Left ventricle myocardium superior (tissue), 1 donor: ENCODE results near the gene CKLF. TPM values are rescaled to one million over a fixed set of nuclear protein-coding genes. Genes with fewer than 3 reads are reported as not detected.
"Not testable (repeated sequence)": the region's sequence is repeated elsewhere in the genome, so short reads cannot be mapped to it uniquely, and the experiment has no call there.

ENCODE experiments used
- ATAC-seq: fragments of 200-7000 bp; cut with Tn5 transposase; one replicate; pipeline ENCODE4 v1.9.1; 2020; ENCODE audit warnings: mild to moderate bottlenecking, moderate library complexity
- DNase-seq: peaks from one replicate; pipeline ENCODE4 v3.0.0-alpha.2; 2020
- intact Hi-C: fragments of 100-400 bp; cut with micrococcal nuclease; formaldehyde crosslinking; loops from one replicate; pipeline ENCODE4 v1.11.0; 2022
- long read RNA-seq: library from polyadenylated mRNA; unstranded; transcript quantifications from one replicate; pipeline ENCODE4 v2.0.0, GENCODE V29; 2021
- total RNA-seq: library from RNA; stranded (reverse); fragmentation: NEBNext Ultra II Directional; extraction: Animal tissue kit (Norgen Biotek cat#: 25700); gene quantifications from one replicate; pipeline ENCODE4 v1.2.1, GENCODE V29; 2021
- donor health status: DM: no; HTN: yes; CAD: no; lungs with severe emphysema.

The CKLF gene
- 9.1 TPM for total RNA-seq
- long read RNA-seq, partial matches to known transcripts, result 1 of 6 reads
- long read RNA-seq, other reads (novel, unspliced or antisense), result 1 of 6 reads

- ATAC-seq (peak; percentile 87), DNase-seq (peak; percentile 95)
- intact Hi-C loops, result loop anchor here (5.0 kb wide), 1 partner anchor 35 kb away; no protein-coding TSS in a partner anchor
These were observed at the start of gene CKLF for GRCh38 chr16:66552286-66553177. CKLF (plus strand) TSS chr16:66552576; CDS start chr16:66552716, 140 bp downstream.

GRCh38 chr16:66503030-66503429 is 49.3 kb upstream of the CKLF start:
- DNase-seq (peak; percentile 73), ATAC-seq (peak; percentile 93)
- intact Hi-C loops, result no loop called here

- DNase-seq (no peak), ATAC-seq (no peak)
- intact Hi-C loops, result no loop called here
These were observed 48.8 kb upstream of the CKLF start for GRCh38 chr16:66503612-66504011.

- intact Hi-C loops, result no loop called here
- ATAC-seq, result no peak
- no peak for DNase-seq
These were observed 44.6 kb upstream of the CKLF start for GRCh38 chr16:66507731-66508239.

- peak; percentile 21 for ATAC-seq
- DNase-seq, result no peak
- intact Hi-C loops, result no loop called here
These were observed 44.0 kb upstream of the CKLF start for GRCh38 chr16:66508248-66508913.

GRCh38 chr16:66508914-66509496 is 43.4 kb upstream of the CKLF start:
- ATAC-seq (no peak), DNase-seq (no peak)
- intact Hi-C loops, result no loop called here

- ATAC-seq (no peak), DNase-seq (no peak)
- intact Hi-C loops, result no loop called here
These were observed 42.8 kb upstream of the CKLF start for GRCh38 chr16:66509576-66509975.

- intact Hi-C loops, result no loop called here
- DNase-seq (no peak), ATAC-seq (no peak)
These were observed 42.1 kb upstream of the CKLF start for GRCh38 chr16:66510298-66510697.

- ATAC-seq (peak; percentile 48), DNase-seq (peak; percentile 58)
- intact Hi-C loops, result no loop called here
These were observed 41.4 kb upstream of the CKLF start for GRCh38 chr16:66510711-66511601.

- intact Hi-C loops, result no loop called here
- ATAC-seq (peak; percentile 21), DNase-seq (peak; percentile 62)
These were observed 40.6 kb upstream of the CKLF start for GRCh38 chr16:66511602-66512271.

- intact Hi-C loops, result no loop called here
- ATAC-seq, result no peak
- no peak for DNase-seq
These were observed 39.9 kb upstream of the CKLF start for GRCh38 chr16:66512272-66513110.

- no peak for ATAC-seq
- intact Hi-C loops, result no loop called here
These were observed 39.2 kb upstream of the CKLF start for GRCh38 chr16:66513111-66513723.

GRCh38 chr16:66514391-66514790 is 38.0 kb upstream of the CKLF start:
- not testable (repeated sequence) for ATAC-seq

More at GRCh38 chr16:66513111-66513723, 39.2 kb upstream of the CKLF start:
- DNase-seq, result no peak

GRCh38 chr16:66514980-66515595 is 37.3 kb upstream of the CKLF start:
- ATAC-seq, DNase-seq: not testable (repeated sequence)
- intact Hi-C loops, result loop anchor here (5.0 kb wide), 1 partner anchor 37 kb away; the partner anchor contains the start of genes CKLF and TK2

More at GRCh38 chr16:66514391-66514790, 38.0 kb upstream of the CKLF start:
- intact Hi-C loops, DNase-seq: not testable (repeated sequence)

- DNase-seq (peak; percentile 48), ATAC-seq (no peak)
- intact Hi-C loops, result loop anchor here (5.0 kb wide), 1 partner anchor 36 kb away; the partner anchor contains the start of genes CKLF and TK2
These were observed 36.5 kb upstream of the CKLF start for GRCh38 chr16:66515596-66516508.
